NCI-H82 treated with DMSO at 0.1 percent for 48 hours (cell line): Measurements from ENCODE around the gene ERP44.
"Not testable (repeated sequence)": the region's sequence is repeated elsewhere in the genome, so short reads cannot be mapped to it uniquely, and the experiment has no call there.

Experiments used
- DNase-seq: peaks from one replicate; lab custom pipeline; 2025; ENCODE audit not compliant: unreplicated experiment; lab: John Stamatoyannopoulos, UW

ERP44 gene

GRCh38 chr9:100098887-100099721, at the start of gene ERP44, which contains the start of gene INVS:
ERP44 (minus strand) TSS chr9:100099000; CDS start chr9:100098840, 160 bp downstream.
INVS (plus strand) TSS chr9:100099243; CDS start chr9:100104522, 5,279 bp downstream.
- peak; percentile 99 for DNase-seq

GRCh38 chr9:100145976-100146375, 47.2 kb upstream of the ERP44 start:
- DNase-seq = not testable (repeated sequence)

GRCh38 chr9:100145167-100145934, 46.6 kb upstream of the ERP44 start:
- not testable (repeated sequence) for DNase-seq

- DNase-seq = not testable (repeated sequence)
These were observed 43.1 kb upstream of the ERP44 start for GRCh38 chr9:100141862-100142261.

DNA sequence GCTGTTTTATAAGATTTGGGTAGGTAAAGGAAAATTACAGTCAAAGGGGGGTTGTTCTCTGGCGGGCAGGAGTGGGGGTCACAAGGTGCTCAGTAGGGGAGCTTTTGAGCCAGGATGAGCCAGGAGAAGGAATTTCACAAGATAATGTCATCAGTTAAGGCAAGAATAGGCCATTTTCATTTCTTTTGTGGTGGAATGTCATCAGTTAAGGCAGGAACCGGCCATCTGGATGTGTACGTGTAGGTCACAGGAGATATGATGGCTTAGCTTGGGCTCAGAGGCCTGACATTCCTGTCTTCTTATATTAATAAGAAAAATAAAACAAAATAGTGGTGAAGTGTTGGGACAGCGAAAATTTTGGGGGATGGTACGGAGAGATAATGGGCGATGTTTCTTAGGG, 41.5 kb upstream of the ERP44 start:
- DNase-seq = not testable (repeated sequence)

- not testable (repeated sequence) for DNase-seq
These were observed 38.0 kb upstream of the ERP44 start for GRCh38 chr9:100136799-100137198.

DNA sequence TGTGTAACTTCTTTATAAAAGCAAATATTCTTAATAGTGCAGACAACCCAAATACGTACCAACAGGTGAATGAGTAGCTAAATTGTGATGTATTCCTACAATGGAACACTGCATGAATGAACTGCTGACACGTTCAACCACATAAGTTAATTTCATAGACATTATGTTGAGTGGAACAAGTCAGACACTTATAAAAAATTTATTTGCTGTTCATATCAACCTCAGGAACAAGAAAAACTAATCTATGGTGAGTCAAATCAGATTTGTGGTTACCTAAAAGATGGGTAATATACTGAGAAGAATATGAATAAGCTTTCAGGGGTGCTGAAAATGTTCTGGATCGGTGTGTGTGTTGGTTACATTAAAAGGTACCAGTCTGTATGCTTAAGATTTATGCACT, 35.9 kb upstream of the ERP44 start:
- DNase-seq = no peak

DNA sequence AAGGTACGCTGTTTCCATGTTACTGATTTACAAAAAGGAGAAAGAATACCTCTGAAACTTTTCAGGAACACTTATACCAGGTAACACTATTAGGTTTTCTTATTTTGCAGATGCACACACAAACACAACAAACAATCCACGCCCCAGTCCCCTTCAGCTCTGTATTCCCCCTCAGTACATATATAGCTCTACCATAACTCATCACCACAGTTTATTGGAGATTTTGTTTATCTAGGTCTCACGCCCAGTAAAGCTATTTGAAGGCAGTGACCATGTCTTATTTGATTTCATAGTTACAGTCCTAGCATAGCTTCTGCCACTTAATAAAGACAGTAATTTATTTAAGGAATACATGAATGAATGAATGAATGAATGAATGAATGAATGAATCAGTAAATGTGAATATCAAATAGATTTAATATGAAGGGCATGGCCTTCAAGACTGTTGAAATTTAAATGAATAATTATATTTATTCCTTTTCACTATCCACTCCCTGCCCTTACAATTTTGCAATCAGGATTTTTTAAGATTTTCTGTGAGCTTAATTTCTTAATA, 33.2 kb upstream of the ERP44 start:
- no peak for DNase-seq

GRCh38 chr9:100131216-100131615, 32.4 kb upstream of the ERP44 start:
- no peak for DNase-seq

DNA sequence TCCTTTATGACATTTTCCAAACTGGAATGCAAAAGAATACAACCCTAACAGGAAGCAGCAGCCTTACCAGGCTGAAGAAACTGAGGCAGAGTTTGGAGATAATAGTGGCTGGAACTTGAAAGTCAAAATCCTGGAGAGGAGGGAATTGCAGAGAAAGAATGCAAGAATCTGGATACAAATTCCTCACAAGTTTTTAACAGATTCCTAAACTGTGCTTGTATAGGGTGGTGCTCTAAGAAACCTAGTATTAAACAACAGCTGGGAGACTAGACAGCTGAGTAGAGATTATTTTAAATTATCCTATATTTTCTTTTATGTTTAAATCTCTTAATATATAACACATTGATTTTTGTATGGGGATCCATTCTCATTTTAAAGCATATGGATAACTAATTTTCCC, 31.0 kb upstream of the ERP44 start:
- no peak for DNase-seq

GRCh38 chr9:100126423-100126822, 27.6 kb upstream of the ERP44 start:
- DNase-seq = no peak

DNA sequence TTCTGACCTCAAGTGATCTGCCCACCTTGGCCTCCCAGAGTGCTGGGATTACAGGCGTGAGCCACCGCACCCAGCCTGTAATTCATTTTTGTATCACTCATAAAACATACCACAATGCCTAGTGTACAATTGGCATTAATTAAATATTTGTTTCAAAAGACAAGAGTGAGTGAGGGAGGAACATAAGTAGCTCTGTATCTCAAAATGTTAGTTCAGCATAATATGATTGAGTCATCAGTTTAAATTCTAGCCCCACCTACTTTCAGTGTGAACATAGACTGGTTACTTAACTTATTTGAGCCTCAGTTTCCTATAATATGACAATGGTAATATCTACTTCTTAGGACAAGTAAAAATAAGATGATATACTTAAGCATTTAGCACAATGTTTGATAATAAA, 27.1 kb upstream of the ERP44 start:
- DNase-seq = no peak

DNA sequence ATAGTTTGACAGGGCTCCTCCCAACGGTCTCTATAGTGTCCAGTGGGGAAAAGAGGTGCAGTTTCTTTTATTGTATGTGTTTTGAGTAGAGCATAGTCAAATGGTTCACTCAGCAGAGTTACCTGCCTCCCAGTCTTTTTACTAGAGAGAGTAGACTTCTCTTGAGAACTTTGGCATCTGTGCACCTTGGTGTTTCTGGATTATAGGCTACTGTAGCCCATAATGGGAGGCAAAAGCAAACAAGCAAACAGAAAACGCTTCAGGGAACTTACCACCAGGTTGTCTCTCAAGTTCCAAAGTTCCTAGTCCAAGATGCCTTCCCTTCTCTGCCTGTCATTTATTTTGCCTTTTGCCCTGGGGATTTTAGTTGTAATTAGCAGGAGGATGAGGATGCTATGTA, 26.4 kb upstream of the ERP44 start:
- DNase-seq = no peak

DNA sequence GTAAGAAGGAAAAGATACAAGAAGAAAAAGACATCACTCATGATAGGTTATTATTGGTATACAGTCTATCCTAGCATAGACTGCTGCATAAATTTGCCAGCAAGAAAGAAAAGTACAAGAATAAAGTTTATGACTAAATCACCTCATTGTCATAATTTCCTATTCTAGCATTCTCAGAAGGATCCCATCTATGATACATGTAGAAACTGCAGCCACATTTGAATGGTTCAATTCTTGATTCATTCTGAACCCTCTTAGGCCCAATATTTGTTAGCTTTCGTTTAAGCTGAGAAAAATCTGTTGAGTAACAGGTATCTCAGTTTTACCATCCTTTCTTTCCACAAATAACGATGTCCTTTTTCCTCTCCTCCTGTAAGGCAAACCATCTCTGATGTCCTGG, 21.5 kb upstream of the ERP44 start:
- no peak for DNase-seq

GRCh38 chr9:100117316-100117715, 18.5 kb upstream of the ERP44 start:
- DNase-seq = no peak

DNA sequence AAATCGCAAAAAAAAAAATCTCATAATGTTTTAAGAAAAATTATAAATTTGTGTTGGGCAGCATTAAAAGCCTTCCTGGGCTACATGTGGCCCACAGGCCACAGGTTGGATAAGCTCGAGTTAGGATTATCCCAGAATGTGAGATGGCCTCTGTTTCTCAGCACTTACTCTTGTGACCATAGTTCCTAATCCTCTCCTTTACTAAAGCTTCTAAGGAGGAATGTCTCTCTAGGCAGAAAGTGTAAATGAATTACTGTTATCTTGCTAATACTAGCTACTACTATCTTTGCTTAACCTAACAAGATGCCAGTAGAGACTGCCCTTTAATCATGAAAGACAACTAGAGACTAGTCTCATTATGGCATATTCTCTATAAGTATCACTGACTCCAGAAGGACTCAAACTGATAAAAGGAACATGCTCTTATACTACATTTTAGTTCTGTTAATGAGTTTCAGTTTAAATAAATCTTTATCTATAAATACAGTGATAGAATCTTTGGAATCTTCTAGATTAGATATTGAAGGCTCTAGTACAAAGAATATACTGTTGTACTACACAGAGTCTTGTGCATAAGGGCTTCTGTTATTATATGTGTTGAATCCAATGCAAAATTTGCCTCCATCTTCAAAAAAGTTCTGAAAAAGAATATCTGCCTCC, 14.0 kb upstream of the ERP44 start:
- peak; percentile 37 for DNase-seq

DNA sequence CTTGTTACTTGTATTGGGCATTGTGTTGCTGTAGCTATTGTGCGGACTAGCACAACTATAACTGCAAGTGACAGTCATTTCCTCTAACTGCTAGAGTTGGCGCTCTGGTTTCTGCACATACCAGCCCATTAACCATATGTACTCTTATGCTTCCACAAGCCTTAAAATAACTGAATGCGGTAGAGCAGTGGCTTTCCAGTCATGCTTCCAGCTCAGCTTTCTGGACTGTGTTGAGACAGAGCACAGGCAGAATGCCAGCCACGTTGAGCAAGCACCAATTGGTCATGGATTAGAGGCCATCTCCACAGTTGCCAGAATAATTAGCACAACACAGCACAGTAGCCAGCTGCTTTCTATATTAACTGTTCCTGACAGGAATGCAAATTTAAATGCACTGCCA, 12.4 kb upstream of the ERP44 start:
- no peak for DNase-seq

- DNase-seq = no peak
These were observed 9.8 kb upstream of the ERP44 start for GRCh38 chr9:100108559-100108958.

DNA sequence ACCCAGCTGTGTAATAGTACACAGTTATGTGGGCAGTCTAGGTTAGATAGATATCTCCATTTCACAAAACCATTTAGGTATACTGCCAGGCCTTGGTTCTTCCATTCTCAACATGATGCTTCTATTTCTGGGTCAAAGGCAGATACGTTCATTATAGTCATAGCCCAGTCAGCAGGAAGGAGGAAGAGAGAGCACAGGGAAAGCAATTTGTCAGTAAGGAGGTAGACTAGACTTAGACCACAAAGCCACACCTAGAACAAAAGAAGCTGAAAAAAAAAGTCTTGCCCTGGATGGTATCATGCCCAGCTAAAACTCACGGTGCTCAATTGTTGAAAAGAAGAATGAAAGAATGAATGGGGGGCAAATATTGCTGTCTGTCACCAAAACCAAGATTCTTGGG, 7.8 kb upstream of the ERP44 start:
- no peak for DNase-seq

DNA sequence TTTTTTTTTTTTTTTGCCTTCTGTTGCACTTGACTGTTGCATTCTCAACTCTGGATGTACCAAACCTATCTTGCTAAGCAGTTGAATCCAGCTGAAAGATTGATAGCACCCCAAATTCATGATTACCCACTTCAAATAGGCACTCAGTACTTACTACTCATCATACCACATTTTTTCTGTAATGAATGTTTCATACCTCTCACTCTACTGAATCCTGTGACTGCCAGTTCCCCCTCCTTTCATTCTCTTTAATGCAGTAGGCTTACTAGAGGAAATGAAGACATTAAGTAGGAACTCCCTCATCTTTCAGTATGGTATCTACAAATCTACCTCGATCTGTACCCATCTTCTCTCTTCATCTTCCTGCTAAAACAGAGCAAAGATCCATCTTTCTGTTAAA, 7.1 kb upstream of the ERP44 start:
- no peak for DNase-seq

GRCh38 chr9:100104314-100104713, 5.5 kb upstream of the ERP44 start:
- no peak for DNase-seq
